GM12874 (cell line): ENCODE measurements around the gene DNMT3A.

Source experiments
- TF ChIP-seq, protein P1 (sequence below): IDR thresholded peaks from 2 replicates; pipeline ENCODE4 v1.5.1; 2011; ENCODE audit warnings: low read depth, mild to moderate bottlenecking, control low read depth, low read length, moderate library complexity; ENCODE audit not compliant: insufficient read depth

Gene DNMT3A

DNA sequence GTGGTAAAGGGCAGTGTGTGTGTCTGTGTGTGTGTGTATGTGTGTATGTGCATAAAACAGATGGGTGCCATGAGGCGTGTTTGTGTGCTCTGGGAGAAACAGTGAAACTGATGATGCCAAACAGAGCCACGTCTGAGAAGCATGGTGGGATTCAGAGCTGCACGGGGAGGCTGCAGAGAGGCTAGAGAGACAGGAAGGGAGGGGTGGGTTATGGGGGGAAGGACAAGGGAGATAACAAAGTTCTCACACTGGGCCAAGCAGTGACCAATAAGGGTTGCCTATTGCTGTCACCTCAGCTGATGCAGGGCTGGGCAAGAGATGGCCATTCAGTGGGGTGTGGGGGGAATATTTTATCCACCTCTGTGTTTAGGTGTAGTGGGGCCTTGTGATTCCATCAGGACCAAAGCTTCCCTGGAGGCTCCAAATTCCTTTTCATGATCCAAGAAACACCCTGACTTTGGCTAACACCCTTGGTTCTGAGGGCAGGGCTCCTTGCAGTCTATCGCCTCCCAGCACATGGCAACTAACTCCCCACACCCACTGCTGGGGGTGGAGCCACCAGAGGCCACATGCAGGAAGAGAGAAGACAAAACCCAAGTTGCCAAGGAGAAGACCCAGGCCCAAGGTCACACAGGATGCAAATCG lies 119.1 kb downstream of the DNMT3A start:
- TF ChIP-seq, protein P1, sequence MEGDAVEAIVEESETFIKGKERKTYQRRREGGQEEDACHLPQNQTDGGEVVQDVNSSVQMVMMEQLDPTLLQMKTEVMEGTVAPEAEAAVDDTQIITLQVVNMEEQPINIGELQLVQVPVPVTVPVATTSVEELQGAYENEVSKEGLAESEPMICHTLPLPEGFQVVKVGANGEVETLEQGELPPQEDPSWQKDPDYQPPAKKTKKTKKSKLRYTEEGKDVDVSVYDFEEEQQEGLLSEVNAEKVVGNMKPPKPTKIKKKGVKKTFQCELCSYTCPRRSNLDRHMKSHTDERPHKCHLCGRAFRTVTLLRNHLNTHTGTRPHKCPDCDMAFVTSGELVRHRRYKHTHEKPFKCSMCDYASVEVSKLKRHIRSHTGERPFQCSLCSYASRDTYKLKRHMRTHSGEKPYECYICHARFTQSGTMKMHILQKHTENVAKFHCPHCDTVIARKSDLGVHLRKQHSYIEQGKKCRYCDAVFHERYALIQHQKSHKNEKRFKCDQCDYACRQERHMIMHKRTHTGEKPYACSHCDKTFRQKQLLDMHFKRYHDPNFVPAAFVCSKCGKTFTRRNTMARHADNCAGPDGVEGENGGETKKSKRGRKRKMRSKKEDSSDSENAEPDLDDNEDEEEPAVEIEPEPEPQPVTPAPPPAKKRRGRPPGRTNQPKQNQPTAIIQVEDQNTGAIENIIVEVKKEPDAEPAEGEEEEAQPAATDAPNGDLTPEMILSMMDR = no peak

DNA sequence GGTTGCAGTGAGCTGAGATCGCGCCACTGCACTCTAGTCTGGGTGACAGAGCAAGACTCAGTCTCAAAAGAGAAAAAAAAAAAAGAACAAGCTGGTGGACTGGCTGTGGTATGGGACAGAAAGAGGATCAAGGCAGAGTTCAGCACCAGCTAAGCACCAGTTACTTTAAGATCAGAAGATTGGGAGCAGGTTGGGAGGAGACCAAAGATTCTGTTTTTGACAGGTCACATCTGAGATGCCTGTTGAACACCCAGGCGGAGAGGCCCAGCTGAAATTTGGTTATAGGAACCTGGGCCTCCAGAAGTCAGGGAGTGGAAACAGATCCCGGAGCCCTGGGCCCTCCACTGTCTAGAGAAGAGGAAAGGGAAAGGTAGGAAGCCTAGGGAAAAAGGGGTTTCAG lies 120.1 kb downstream of the DNMT3A start:
- TF ChIP-seq, protein P1 = no peak

DNA sequence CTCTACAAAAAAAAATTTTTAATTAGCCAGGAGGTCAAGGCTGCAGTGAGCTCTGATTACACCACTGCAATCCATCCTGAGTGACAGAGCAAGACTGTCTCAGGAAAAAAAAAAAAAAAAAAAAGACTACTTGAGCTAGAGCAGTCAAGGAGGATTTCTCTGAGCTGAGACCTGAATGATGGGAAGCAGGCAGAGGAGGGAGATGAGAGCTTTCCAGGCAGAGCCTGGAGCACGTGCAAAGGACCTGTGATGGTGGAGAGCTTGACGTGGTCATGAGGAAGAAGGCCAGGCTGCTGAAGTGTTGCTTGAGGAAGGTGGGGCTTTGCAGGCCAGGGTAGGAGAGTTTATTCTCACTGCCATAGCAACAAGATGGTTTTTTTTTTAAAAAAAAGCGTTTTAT lies 121.4 kb downstream of the DNMT3A start:
- TF ChIP-seq, protein P1 = no peak

DNA sequence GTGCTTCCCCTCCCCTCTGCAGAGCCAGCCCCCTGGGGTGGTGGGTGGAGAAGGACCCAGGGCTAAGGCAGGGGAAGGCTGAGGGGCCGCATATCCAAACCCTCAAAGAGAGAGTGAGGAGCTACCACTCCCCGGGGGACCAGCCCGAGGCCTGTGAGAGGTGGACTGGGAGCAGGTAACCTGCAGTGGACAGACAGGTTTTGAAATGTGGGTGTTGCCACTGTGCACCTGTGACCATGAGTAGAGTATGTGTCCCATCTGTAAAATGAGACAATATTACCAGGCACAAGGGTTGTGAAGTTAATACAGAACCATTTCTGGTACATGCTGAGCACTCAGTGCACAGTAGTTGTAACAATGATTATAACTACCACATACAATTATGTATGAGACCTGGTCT lies 122.1 kb downstream of the DNMT3A start:
- TF ChIP-seq, protein P1 = no peak

DNA sequence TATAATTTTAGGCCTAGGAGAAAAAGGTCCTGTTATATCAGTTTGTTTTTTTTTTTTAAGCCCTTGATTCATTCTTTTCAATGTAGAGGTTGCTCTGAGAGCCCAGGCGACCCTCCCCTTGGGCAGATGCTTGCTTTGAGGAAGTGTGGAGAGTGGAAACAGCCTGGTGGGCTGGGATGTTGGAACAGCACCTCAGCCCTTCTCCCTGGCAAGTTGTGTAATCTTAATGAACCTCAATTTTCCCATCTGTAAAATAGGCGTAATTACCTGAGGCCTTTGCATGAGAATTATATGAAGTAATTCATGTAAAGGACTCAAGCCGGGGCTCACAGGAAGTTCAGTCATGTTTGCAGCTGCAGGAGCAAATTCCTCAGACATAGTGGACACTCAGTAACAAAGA lies 123.6 kb downstream of the DNMT3A start:
- TF ChIP-seq, protein P1 = no peak

DNA sequence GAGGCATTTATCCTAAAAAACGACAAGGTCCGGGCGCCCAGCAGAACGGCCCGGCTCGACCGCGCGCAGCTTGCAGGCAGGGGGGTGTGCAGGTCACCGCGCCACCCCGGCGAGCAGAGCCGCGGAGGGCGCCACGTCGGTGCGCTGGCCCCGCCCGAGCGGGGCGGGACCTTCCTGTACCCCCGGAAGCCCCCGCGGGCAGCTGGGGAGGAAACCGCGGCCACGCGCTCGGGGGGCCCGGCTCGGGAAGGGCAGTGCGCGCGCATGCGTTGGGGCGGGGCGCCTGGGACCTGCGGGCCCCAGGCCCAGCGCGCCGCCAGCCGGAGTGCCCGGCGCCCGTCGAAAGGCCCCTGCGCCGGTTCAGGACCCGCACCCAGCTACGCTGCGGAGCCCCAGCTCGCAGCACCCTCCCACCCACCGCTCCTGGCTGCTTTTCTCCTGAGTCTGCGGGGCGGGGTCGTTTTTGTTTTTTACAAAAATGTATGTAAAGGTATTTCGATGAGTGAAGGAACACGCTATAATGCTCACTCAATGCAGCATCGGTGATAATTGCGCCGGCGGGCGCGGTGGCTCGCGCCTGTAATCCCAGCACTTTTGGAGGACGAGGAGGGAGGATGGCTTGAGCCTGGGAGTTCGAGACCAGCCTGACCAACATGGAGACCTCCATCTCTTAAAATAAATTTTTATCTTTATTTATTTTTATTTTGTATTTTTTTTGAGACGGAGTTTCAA lies 125.6 kb downstream of the DNMT3A start:
- TF ChIP-seq, protein P1 = no peak

DNA sequence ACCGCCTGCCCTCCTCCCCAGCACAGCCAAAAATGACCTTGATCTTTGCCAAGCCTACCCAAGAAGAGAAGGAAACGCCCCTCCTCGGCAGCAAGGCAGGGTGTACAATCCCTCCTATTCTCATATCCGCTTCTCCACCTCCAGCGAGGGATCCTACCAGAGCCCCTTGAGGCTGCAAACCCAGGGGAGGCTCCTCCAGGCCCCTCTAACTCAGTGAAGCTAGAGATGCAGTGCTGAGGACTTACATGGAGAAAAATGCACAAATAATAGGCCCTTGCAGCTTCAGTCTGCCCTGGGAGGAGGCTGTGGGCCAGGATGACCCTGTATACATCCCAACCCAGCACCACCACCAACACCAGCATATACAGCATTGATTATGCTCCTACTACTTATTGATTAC lies 126.5 kb downstream of the DNMT3A start:
- TF ChIP-seq, protein P1 = no peak
